H1 (cell line): ENCODE results near the gene B3GNT2. TPM values are rescaled to one million over a fixed set of nuclear protein-coding genes. Genes with fewer than 3 reads are reported as not detected.

Source experiments
- CHD7 ChIP-seq: fragments of 300-600 bp; sonication (generic); IDR thresholded peaks from 2 replicates; pipeline ENCODE4 v1.7.1; 2012; ENCODE audit warnings: low read length, moderate library complexity, mild to moderate bottlenecking, inconsistent platforms; ENCODE audit not compliant: insufficient replicate concordance
- CTBP2 ChIP-seq: IDR thresholded peaks from 2 replicates; pipeline ENCODE4 v1.7.0; 2011; ENCODE audit warnings: borderline replicate concordance, mild to moderate bottlenecking, moderate library complexity, mixed read lengths, low read length; ENCODE audit not compliant: insufficient read depth, insufficient read length
- polyA plus RNA-seq, 7 experiments: library from polyadenylated mRNA; depleted of rRNA in 3 of 7; stranded (reverse) in 5 of 7; unstranded in 2 of 7; fragments of >200 nt in 5 of 7; fragments of 200-250 nt in 2 of 7; gene quantifications; 1 replicate in 5 of 7; 2 replicates in 1 of 7; 4 replicates in 1 of 7; pipeline versions ENCODE4 v1.2.1 to v1.2.3, GENCODE V29; 2011 to 2013; ENCODE audit warnings: missing spikeins in 2 of 7, mixed read lengths in 2 of 7
- total RNA-seq: library from RNA; stranded (reverse); fragmentation: NEBNext Ultra II Directional; extraction: Animal tissue kit (Norgen Biotek cat#: 25700); gene quantifications from 2 replicates; pipeline ENCODE4 v1.2.1, GENCODE V29; 2021

The B3GNT2 gene
- total and polyA plus RNA-seq, 2 of the 8 experiments (the other 6 are each of a cell fraction or from before 2014, with no cell fraction given), result 20.1 to 40.8 TPM

- TF ChIP-seq CTBP2 (no peak), CHD7 (no peak)
These were observed 48.1 kb downstream of the B3GNT2 start (continued) for GRCh38 chr2:62243983-62244382.
